ENCODE results near the gene GPR107.

Gene GPR107

GRCh38 chr9:130027533-130028365 lies 26.0 kb upstream of the GPR107 start:
- DNase-seq (ENCODE audit: low read depth in 1 of 2, low spot score in 1 of 2): no peak

- no peak for DNase-seq (ENCODE audit: low read depth in 1 of 2, low spot score in 1 of 2)
These were observed 25.0 kb upstream of the GPR107 start for GRCh38 chr9:130028493-130029222.

GRCh38 chr9:130029223-130029973 lies 24.3 kb upstream of the GPR107 start:
- DNase-seq (ENCODE audit: low read depth in 1 of 2, low spot score in 1 of 2): no peak

- DNase-seq (ENCODE audit: low read depth in 1 of 2, low spot score in 1 of 2): no peak
These were observed 23.0 kb upstream of the GPR107 start for GRCh38 chr9:130030651-130031127.

- DNase-seq (ENCODE audit: low read depth in 1 of 2, low spot score in 1 of 2): no peak
These were observed 19.1 kb upstream of the GPR107 start for GRCh38 chr9:130034570-130034969.

- DNase-seq (ENCODE audit: low read depth in 1 of 2, low spot score in 1 of 2): no peak
These were observed 17.6 kb upstream of the GPR107 start for GRCh38 chr9:130036099-130036498.

- DNase-seq (ENCODE audit: low read depth in 1 of 2, low spot score in 1 of 2): no peak
These were observed 14.1 kb upstream of the GPR107 start for GRCh38 chr9:130039528-130040147.

- no peak for DNase-seq (ENCODE audit: low read depth in 1 of 2, low spot score in 1 of 2)
These were observed 12.6 kb upstream of the GPR107 start for GRCh38 chr9:130040984-130041647.

GRCh38 chr9:130041648-130042405 lies 11.9 kb upstream of the GPR107 start:
- DNase-seq (ENCODE audit: low read depth in 1 of 2, low spot score in 1 of 2): no peak

- no peak for DNase-seq (ENCODE audit: low read depth in 1 of 2, low spot score in 1 of 2)
These were observed 11.3 kb upstream of the GPR107 start for GRCh38 chr9:130042406-130042884.

- DNase-seq (ENCODE audit: low read depth in 1 of 2, low spot score in 1 of 2): peak; percentile 58 to 73
These were observed 10.6 kb upstream of the GPR107 start, which contains the start of gene FNBP1 for GRCh38 chr9:130042885-130043653. FNBP1 (minus strand) TSS chr9:130043189; CDS start chr9:130042975, 214 bp downstream.

GRCh38 chr9:130043654-130044623 lies 9.8 kb upstream of the GPR107 start:
- DNase-seq (ENCODE audit: low read depth in 1 of 2, low spot score in 1 of 2): no peak

- DNase-seq (ENCODE audit: low read depth in 1 of 2, low spot score in 1 of 2): no peak
These were observed 7.8 kb upstream of the GPR107 start for GRCh38 chr9:130045725-130046450.

- no peak for DNase-seq (ENCODE audit: low read depth in 1 of 2, low spot score in 1 of 2)
These were observed 4.1 kb upstream of the GPR107 start for GRCh38 chr9:130049431-130050210.

- DNase-seq (ENCODE audit: low read depth in 1 of 2, low spot score in 1 of 2): no peak
These were observed 3.2 kb upstream of the GPR107 start for GRCh38 chr9:130050462-130050861.

- no peak for DNase-seq (ENCODE audit: low read depth in 1 of 2, low spot score in 1 of 2)
These were observed 1.9 kb upstream of the GPR107 start for GRCh38 chr9:130051855-130052254.

All from activated T-helper 1 cell treated with anti-CD3 and anti-CD28 coated beads, Interleukin-2, amount 50 U/mL, for 16 hours (primary cell).